HEK293 (cell line): ENCODE measurements around the gene SEPTIN3.

ENCODE experiments used
- CTCF ChIA-PET: fragments of 350-600 bp; formaldehyde crosslinking; extraction: SDS; loops from one replicate; lab custom pipeline; 2021; ENCODE audit warnings: antibody characterized with exemption; lab: Yijun Ruan, JAX
- POLR2A ChIA-PET: fragments of 300-600 bp; formaldehyde crosslinking; extraction: SDS; loops from one replicate; lab custom pipeline; 2020; ENCODE audit warnings: antibody characterized with exemption, inconsistent platforms; lab: Yijun Ruan, JAX
- H3K27ac ChIP-seq: fragments of 200-500 bp; sonication (Bioruptor generic); 2 replicates; pipeline ENCODE4 v1.5.1; 2014; ENCODE audit warnings: low read depth, low read length, control low read depth, inconsistent platforms; ENCODE audit errors: extremely low read depth
- H3K36me3 ChIP-seq, 2 experiments: fragments of 200-500 bp in 1 of 2; sonication (Bioruptor generic) in 1 of 2; 1 replicate in 1 of 2; 2 replicates in 1 of 2; pipeline ENCODE4 v1.5.1; 2014 to 2017; ENCODE audit warnings: inconsistent platforms in 2 of 2, low read length in 2 of 2; ENCODE audit not compliant: control insufficient read depth in 2 of 2, insufficient read depth in 1 of 2
- H3K4me1 ChIP-seq: fragments of 200-500 bp; sonication (Bioruptor generic); 2 replicates; pipeline ENCODE4 v1.5.1; 2014; ENCODE audit warnings: mild to moderate bottlenecking, low read length, inconsistent platforms; ENCODE audit not compliant: control insufficient read depth, insufficient read depth
- H3K4me3 ChIP-seq: 2 replicates; pipeline ENCODE4 v1.5.1; 2011; ENCODE audit warnings: low read depth, mild to moderate bottlenecking, control low read depth, low read length, moderate library complexity
- H3K9me3 ChIP-seq: fragments of 200-500 bp; sonication (Bioruptor generic); 2 replicates; pipeline ENCODE4 v1.5.1; 2014; ENCODE audit warnings: low read depth, low read length, inconsistent platforms; ENCODE audit not compliant: control insufficient read depth, insufficient read depth
- AEBP2 ChIP-seq: fragments of 450-650 bp; formaldehyde crosslinking; IDR thresholded peaks from 2 replicates; pipeline ENCODE4 v1.5.1; 2016; ENCODE audit warnings: missing biosample characterization, missing genetic modification characterization, borderline replicate concordance
- BCL11A ChIP-seq: fragments of 450-650 bp; formaldehyde crosslinking; IDR thresholded peaks from 2 replicates; pipeline ENCODE4 v1.5.1; 2016; ENCODE audit warnings: low read depth, missing biosample characterization, missing genetic modification characterization
- EGR2 ChIP-seq: fragments of 450-650 bp; formaldehyde crosslinking; IDR thresholded peaks from 2 replicates; pipeline ENCODE4 v1.5.1; 2016; ENCODE audit warnings: low read depth, missing biosample characterization, missing genetic modification characterization
- MYNN ChIP-seq: fragments of 450-650 bp; formaldehyde crosslinking; IDR thresholded peaks from 2 replicates; pipeline ENCODE4 v1.5.1; 2016; ENCODE audit warnings: missing biosample characterization, missing genetic modification characterization, borderline replicate concordance
- PRDM1 ChIP-seq: fragments of 450-650 bp; formaldehyde crosslinking; IDR thresholded peaks from 2 replicates; pipeline ENCODE4; 2016; ENCODE audit warnings: missing biosample characterization, missing genetic modification characterization
- SP3 ChIP-seq: fragments of 450-650 bp; formaldehyde crosslinking; IDR thresholded peaks from 2 replicates; pipeline ENCODE4 v1.5.1; 2016; ENCODE audit warnings: missing biosample characterization, missing genetic modification characterization
- WT1 ChIP-seq: fragments of 450-650 bp; formaldehyde crosslinking; IDR thresholded peaks from 2 replicates; pipeline ENCODE4 v1.5.1; 2016; ENCODE audit warnings: missing biosample characterization, missing genetic modification characterization
- YY2 ChIP-seq: fragments of 450-650 bp; formaldehyde crosslinking; IDR thresholded peaks from 2 replicates; pipeline ENCODE4 v1.5.1; 2016; ENCODE audit warnings: missing biosample characterization, missing genetic modification characterization
- ZBTB1 ChIP-seq: fragments of 450-650 bp; formaldehyde crosslinking; IDR thresholded peaks from 2 replicates; pipeline ENCODE4 v1.5.1; 2016; ENCODE audit warnings: missing biosample characterization, missing genetic modification characterization
- ZBTB17 ChIP-seq: fragments of 450-650 bp; formaldehyde crosslinking; IDR thresholded peaks from 2 replicates; pipeline ENCODE4 v1.5.1; 2016; ENCODE audit warnings: missing biosample characterization, missing genetic modification characterization
- ZBTB8A ChIP-seq: fragments of 450-650 bp; formaldehyde crosslinking; IDR thresholded peaks from 2 replicates; pipeline ENCODE4 v1.5.1; 2016; ENCODE audit warnings: missing biosample characterization, missing genetic modification characterization
- ZFHX2 ChIP-seq: fragments of 450-650 bp; formaldehyde crosslinking; conservative IDR thresholded peaks from 2 replicates; pipeline ENCODE4 v1.5.1; 2016; ENCODE audit warnings: missing biosample characterization, missing genetic modification characterization
- ZNF169 ChIP-seq: fragments of 450-650 bp; formaldehyde crosslinking; IDR thresholded peaks from 2 replicates; pipeline ENCODE4 v1.5.1; 2016; ENCODE audit warnings: missing biosample characterization, missing genetic modification characterization
- ZNF211 ChIP-seq: fragments of 450-650 bp; formaldehyde crosslinking; IDR thresholded peaks from 2 replicates; pipeline ENCODE4 v1.5.1; 2016; ENCODE audit warnings: low read depth, missing biosample characterization, missing genetic modification characterization
- ZNF223 ChIP-seq: fragments of 450-650 bp; formaldehyde crosslinking; IDR thresholded peaks from 2 replicates; pipeline ENCODE4 v1.5.1; 2016; ENCODE audit warnings: missing biosample characterization, missing genetic modification characterization
- ZNF311 ChIP-seq: fragments of 450-650 bp; formaldehyde crosslinking; IDR thresholded peaks from 2 replicates; pipeline ENCODE4 v1.5.1; 2017; ENCODE audit warnings: missing biosample characterization, missing genetic modification characterization, borderline replicate concordance
- ZNF362 ChIP-seq: fragments of 450-650 bp; formaldehyde crosslinking; IDR thresholded peaks from 2 replicates; pipeline ENCODE4 v1.5.1; 2016; ENCODE audit warnings: missing biosample characterization, missing genetic modification characterization
- ZNF501 ChIP-seq: fragments of 450-650 bp; formaldehyde crosslinking; IDR thresholded peaks from 2 replicates; pipeline ENCODE4 v1.5.1; 2016; ENCODE audit warnings: missing biosample characterization, missing genetic modification characterization
- ZNF585B ChIP-seq: fragments of 450-650 bp; formaldehyde crosslinking; IDR thresholded peaks from 2 replicates; pipeline ENCODE4 v1.5.1; 2016; ENCODE audit warnings: missing biosample characterization, missing genetic modification characterization
- ZNF645 ChIP-seq: fragments of 450-650 bp; formaldehyde crosslinking; IDR thresholded peaks from 2 replicates; pipeline ENCODE4; 2016; ENCODE audit warnings: missing biosample characterization, missing genetic modification characterization
- ZNF837 ChIP-seq: fragments of 450-650 bp; formaldehyde crosslinking; IDR thresholded peaks from 2 replicates; pipeline ENCODE4 v1.5.1; 2016; ENCODE audit warnings: missing biosample characterization, missing genetic modification characterization
- ZXDB ChIP-seq: fragments of 450-650 bp; formaldehyde crosslinking; IDR thresholded peaks from 2 replicates; pipeline ENCODE4 v1.5.1; 2016; ENCODE audit warnings: missing biosample characterization, missing genetic modification characterization
- TF ChIP-seq, protein P1 (sequence below): fragments of 450-650 bp; formaldehyde crosslinking; IDR thresholded peaks from 2 replicates; pipeline ENCODE4 v1.5.1; 2017; ENCODE audit warnings: missing biosample characterization, mild to moderate bottlenecking, missing genetic modification characterization, moderate library complexity
- TF ChIP-seq, protein P2 (sequence below): fragments of 450-650 bp; formaldehyde crosslinking; IDR thresholded peaks from 2 replicates; pipeline ENCODE4 v1.5.1; 2016; ENCODE audit warnings: missing biosample characterization, missing genetic modification characterization

The SEPTIN3 gene

GRCh38 chr22:41971431-41971830 lies 2.2 kb downstream of the SEPTIN3 start:
- H3K36me3 ChIP-seq = no peaks in the 10 kb centered on the region
- TF ChIP-seq ZNF837 (tag by site-specific recombination) = no peak
- TF ChIP-seq ZNF211 (tag by site-specific recombination) = no peak
- no peak for TF ChIP-seq ZNF501 (tag by site-specific recombination)
- TF ChIP-seq ZNF585B (tag by site-specific recombination) = no peak
- TF ChIP-seq, protein P1, sequence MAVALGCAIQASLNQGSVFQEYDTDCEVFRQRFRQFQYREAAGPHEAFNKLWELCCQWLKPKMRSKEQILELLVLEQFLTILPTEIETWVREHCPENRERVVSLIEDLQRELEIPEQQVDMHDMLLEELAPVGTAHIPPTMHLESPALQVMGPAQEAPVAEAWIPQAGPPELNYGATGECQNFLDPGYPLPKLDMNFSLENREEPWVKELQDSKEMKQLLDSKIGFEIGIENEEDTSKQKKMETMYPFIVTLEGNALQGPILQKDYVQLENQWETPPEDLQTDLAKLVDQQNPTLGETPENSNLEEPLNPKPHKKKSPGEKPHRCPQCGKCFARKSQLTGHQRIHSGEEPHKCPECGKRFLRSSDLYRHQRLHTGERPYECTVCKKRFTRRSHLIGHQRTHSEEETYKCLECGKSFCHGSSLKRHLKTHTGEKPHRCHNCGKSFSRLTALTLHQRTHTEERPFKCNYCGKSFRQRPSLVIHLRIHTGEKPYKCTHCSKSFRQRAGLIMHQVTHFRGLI (tag by site-specific recombination) = no peak
- no peak for TF ChIP-seq ZNF223 (tag by site-specific recombination)
- TF ChIP-seq SP3 (tag by site-specific recombination) = no peak
- TF ChIP-seq BCL11A = no peak
- no peak for TF ChIP-seq ZBTB1 (tag by site-specific recombination)
- TF ChIP-seq ZXDB = no peak
- ChIA-PET CTCF (no interaction called here), POLR2A (no interaction called here)
- peaks cover 11% of the 10 kb centered on the region for H3K4me1 ChIP-seq
- no peak overlapping the region for H3K4me3 ChIP-seq
- no peaks in the 10 kb centered on the region for H3K9me3 ChIP-seq
- H3K27ac ChIP-seq = no peak overlapping the region

DNA sequence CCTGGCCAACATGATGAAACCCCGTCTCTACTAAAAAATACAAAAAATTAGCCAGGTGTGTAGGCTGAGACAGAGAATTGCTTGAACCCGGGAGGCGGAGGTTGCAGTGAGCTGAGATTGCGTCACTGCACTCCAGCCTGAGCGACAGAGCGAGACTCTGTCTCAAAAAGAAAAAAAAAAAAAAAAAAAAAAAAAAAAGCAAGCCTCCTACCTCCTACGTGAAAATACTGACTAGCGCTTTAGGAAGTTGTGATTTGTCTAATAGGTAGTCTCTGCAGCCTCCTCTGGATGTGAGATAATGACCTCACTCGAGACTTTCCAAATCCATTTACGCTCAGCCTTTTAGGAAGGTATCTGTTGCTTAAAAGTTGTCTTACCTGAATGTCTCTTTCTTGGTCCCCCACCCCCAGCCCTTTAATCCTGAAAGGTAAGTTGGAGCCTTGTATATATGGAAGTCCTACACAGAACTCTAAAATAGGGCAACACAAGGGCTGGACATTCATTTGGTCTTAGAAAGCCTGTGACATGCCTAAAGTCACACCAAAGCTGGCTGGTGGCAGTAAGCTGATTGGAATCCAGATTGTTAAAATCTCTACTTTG lies 5.5 kb downstream of the SEPTIN3 start:
- TF ChIP-seq ZNF362 (tag by site-specific recombination) = peak; percentile 51; the same call in 1 of the 2 replicates
- peak; percentile 28 for TF ChIP-seq ZFHX2 (tag by site-specific recombination)
- no peak for TF ChIP-seq WT1
- peak; percentile 43 for TF ChIP-seq EGR2
- no peaks in the 10 kb centered on the region for H3K9me3 ChIP-seq
- POLR2A ChIA-PET = interaction anchor here (1.2 kb wide), 1 partner anchor 28 kb away, joined by 4 read pairs; the partner anchor contains the start of gene CENPM
- H3K36me3 ChIP-seq = no peaks in the 10 kb centered on the region
- H3K4me3 ChIP-seq = no peak overlapping the region
- peaks cover 3% of the 10 kb centered on the region; the same call in 1 of the 2 replicates for H3K4me1 ChIP-seq
- H3K27ac ChIP-seq = no peak overlapping the region
- CTCF ChIA-PET = interaction anchor here (0.6 to 1.9 kb wide), 6 partner anchors 8 to 588 kb away, joined by 3 to 6 read pairs (median 4); no protein-coding TSS in a partner anchor

DNA sequence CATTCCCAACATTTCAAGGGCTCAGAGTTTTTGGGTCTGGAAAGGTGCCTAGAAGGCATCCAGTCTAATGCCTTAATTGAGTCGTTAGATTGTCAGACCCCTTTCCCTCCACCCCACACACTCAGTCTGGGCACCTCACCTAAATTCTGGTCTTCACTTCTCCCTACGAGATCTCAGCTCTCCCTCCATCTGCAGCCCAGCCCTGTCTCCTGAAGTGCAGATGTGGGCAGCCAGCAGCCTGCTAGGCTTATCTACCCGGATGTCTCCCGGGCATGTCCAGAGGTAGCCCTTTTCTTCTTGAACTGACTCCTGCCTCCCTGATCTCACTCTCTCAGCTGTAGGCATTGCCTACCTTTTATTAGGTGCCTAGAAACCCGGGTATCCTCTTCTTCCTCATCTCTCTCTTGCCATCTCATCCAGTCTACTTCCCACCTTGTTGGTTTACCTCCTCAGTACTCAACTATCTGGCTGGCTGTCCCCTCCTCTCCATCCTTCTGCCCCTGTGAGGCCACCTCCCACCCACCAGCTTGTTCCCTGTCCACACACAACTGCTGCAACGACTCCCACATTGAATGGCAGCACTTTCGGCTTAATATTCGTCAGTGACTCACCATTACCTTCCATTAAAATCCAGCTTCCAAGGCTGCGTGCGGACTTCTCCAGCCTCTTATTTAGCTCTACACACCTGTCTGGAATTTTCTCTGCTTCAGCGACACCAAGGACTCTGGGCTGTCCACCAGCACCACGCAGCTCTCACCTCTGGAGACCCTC lies 6.2 kb downstream of the SEPTIN3 start:
- peaks cover 3% of the 10 kb centered on the region; the same call in 1 of the 2 replicates for H3K4me1 ChIP-seq
- no peaks in the 10 kb centered on the region for H3K36me3 ChIP-seq
- CTCF ChIA-PET = interaction anchor here (0.6 to 1.9 kb wide), 4 partner anchors 9 to 229 kb away, joined by 4 to 6 read pairs (median 4); no protein-coding TSS in a partner anchor
- H3K27ac ChIP-seq = no peak overlapping the region
- no peaks in the 10 kb centered on the region for H3K9me3 ChIP-seq
- no peak overlapping the region for H3K4me3 ChIP-seq
- POLR2A ChIA-PET = interaction anchor here (0.6 to 1.2 kb wide), 2 partner anchors 29 to 1047 kb away, joined by 3 to 4 read pairs; partner anchors contain the start of gene CENPM
- TF ChIP-seq ZBTB8A (tag by site-specific recombination) = peak; percentile 46; the same call in 1 of the 2 replicates
- TF ChIP-seq EGR2 = peak; percentile 91
- no peak for TF ChIP-seq MYNN (tag by site-specific recombination)
- TF ChIP-seq AEBP2 = no peak
- TF ChIP-seq ZNF645 (tag by site-specific recombination) = no peak
- TF ChIP-seq YY2 (tag by site-specific recombination) = peak; percentile 57
- TF ChIP-seq, protein P2, sequence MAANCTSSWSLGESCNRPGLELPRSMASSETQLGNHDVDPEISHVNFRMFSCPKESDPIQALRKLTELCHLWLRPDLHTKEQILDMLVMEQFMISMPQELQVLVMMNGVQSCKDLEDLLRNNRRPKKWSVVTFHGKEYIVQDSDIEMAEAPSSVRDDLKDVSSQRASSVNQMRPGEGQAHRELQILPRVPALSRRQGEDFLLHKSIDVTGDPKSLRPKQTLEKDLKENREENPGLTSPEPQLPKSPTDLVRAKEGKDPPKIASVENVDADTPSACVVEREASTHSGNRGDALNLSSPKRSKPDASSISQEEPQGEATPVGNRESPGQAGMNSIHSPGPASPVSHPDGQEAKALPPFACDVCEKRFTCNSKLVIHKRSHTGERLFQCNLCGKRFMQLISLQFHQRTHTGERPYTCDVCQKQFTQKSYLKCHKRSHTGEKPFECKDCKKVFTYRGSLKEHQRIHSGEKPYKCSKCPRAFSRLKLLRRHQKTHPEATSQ = no peak
- TF ChIP-seq PRDM1 (tag by site-specific recombination) = peak; percentile 63
- TF ChIP-seq ZNF169 (tag by site-specific recombination) = 0 out of 2 replicates have a peak, but pooled peaks have one; percentile 70
- no peak for TF ChIP-seq ZNF311 (tag by site-specific recombination)
- TF ChIP-seq ZFHX2 (tag by site-specific recombination) = peak; percentile 91
- TF ChIP-seq ZBTB17 (tag by site-specific recombination) = 0 out of 2 replicates have a peak, but pooled peaks have one; percentile 24
